AG04449 (cell line): ENCODE measurements around the gene BFAR.

Experiments used
- CTCF ChIA-PET: fragments of 350-600 bp; formaldehyde crosslinking; extraction: SDS; loops from one replicate; lab custom pipeline; 2021; ENCODE audit warnings: antibody characterized with exemption; lab: Yijun Ruan, JAX
- POLR2A ChIA-PET: fragments of 400-600, 350-600 bp; formaldehyde crosslinking; extraction: SDS; loops from one replicate; lab custom pipeline; 2020; ENCODE audit warnings: antibody characterized with exemption, inconsistent platforms; lab: Yijun Ruan, JAX
- DNase-seq: peaks from one replicate; pipeline ENCODE4 v3.0.0-alpha.2; 2010; ENCODE audit warnings: low read depth, low spot score
- H3K4me3 ChIP-seq: 2 replicates; pipeline ENCODE4 v1.5.1; 2011; ENCODE audit warnings: low read depth, mild to moderate bottlenecking, control low read depth, low read length
- CTCF ChIP-seq: IDR thresholded peaks from one replicate; pipeline ENCODE4 v1.5.1; 2011; ENCODE audit warnings: mild to moderate bottlenecking, moderate library complexity, low read length, control low read depth, inconsistent platforms; ENCODE audit not compliant: insufficient read depth; ENCODE audit errors: missing control alignments

BFAR gene

GRCh38 chr16:14649816-14650215, 17.1 kb downstream of the BFAR start:
- TF ChIP-seq CTCF: no peak
- ChIA-PET POLR2A (no interaction called here), CTCF (interaction anchor here (1.3 kb wide), 1 partner anchor 9 kb away, joined by 3 read pairs; no protein-coding TSS in a partner anchor)
- DNase-seq: no peak
- no peak overlapping the region for H3K4me3 ChIP-seq

GRCh38 chr16:14650629-14651028, 17.9 kb downstream of the BFAR start:
- POLR2A ChIA-PET: no interaction called here

GRCh38 chr16:14652726-14653125, 20.0 kb downstream of the BFAR start:
- POLR2A ChIA-PET: no interaction called here
- no peak overlapping the region for H3K4me3 ChIP-seq
- no peak for DNase-seq
- CTCF ChIA-PET: interaction anchor here (0.9 to 2.0 kb wide), 2 partner anchors 10 to 67 kb away, joined by 3 to 8 read pairs; no protein-coding TSS in a partner anchor
- TF ChIP-seq CTCF: no peak

More at GRCh38 chr16:14650629-14651028, 17.9 kb downstream of the BFAR start:
- no peak overlapping the region for H3K4me3 ChIP-seq
- no peak for DNase-seq
- CTCF ChIA-PET: no interaction called here
- no peak for TF ChIP-seq CTCF

GRCh38 chr16:14658063-14658462, 25.3 kb downstream of the BFAR start:
- DNase-seq: no peak
- POLR2A ChIA-PET: no interaction called here
- CTCF ChIA-PET: interaction anchor here (1.1 to 1.7 kb wide), 2 partner anchors 8 to 13 kb away, joined by 4 to 5 read pairs; no protein-coding TSS in a partner anchor

GRCh38 chr16:14667347-14668266, 34.9 kb downstream of the BFAR start:
- TF ChIP-seq CTCF: no peak
- POLR2A ChIA-PET: no interaction called here
- CTCF ChIA-PET: interaction anchor here (1.1 kb wide), 1 partner anchor 24 kb away, joined by 3 read pairs; no protein-coding TSS in a partner anchor
- no peak for DNase-seq
- H3K4me3 ChIP-seq: no peak overlapping the region

More at GRCh38 chr16:14658063-14658462, 25.3 kb downstream of the BFAR start:
- TF ChIP-seq CTCF: no peak
- H3K4me3 ChIP-seq: no peak overlapping the region

- ChIA-PET CTCF (no interaction called here), POLR2A (no interaction called here)
- H3K4me3 ChIP-seq: no peak overlapping the region
- DNase-seq: no peak
- no peak for TF ChIP-seq CTCF
Measured at GRCh38 chr16:14668556-14669223, 35.9 kb downstream of the BFAR start.
